Mammary epithelial cell (primary cell): ENCODE data around the gene TSR1.

Experiments used
- EZH2 ChIP-seq: IDR thresholded peaks from 2 replicates; pipeline ENCODE4 v1.6.1; 2012; ENCODE audit warnings: low read length, inconsistent platforms, borderline replicate concordance
- TF ChIP-seq, protein P1 (sequence below), 2 donors: IDR thresholded peaks in 1 of 2; conservative IDR thresholded peaks in 1 of 2; 2 replicates each; pipeline ENCODE4 v1.5.1; 2011 to 2012; ENCODE audit warnings: inconsistent platforms in 2 of 2, low read length in 2 of 2, mild to moderate bottlenecking in 2 of 2, control low read depth in 1 of 2, low read depth in 1 of 2; ENCODE audit not compliant: insufficient read depth in 1 of 2; ENCODE audit errors: extremely low read depth in 1 of 2

DNA sequence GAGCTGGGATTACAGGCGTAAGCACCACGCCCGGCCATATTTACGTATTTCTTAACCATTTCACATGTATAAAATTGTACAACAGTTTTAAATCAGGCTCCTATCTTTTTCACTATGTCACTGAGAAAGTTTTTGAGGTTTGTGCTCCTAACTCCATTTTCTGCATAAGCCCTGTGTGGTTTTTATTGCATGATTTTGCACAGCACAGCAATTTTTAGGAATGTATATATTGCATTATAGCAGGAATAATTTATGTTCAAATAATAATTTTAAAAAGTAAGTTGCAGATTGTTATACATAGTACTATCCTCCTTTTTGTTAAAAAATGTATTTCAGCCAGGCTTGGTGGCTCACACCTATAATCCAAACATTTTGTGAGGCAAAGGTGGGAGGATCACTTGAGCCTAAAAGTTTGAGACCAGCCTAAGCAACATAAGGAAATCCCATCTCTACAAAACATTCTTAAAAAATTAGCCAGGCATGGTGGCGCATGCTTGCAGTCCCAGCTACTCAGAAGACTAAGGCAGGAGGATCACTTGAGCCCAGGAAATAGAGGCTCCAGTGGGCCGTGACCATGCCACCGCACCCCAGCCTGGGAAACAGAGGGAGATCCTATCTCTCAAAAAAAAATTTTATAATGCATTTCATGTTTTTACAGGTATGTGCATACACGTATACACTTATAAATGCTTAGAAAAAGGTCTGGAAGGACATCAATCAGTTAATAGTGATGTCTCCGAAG lies 58.7 kb downstream of the TSR1 start:
- TF ChIP-seq, protein P1, sequence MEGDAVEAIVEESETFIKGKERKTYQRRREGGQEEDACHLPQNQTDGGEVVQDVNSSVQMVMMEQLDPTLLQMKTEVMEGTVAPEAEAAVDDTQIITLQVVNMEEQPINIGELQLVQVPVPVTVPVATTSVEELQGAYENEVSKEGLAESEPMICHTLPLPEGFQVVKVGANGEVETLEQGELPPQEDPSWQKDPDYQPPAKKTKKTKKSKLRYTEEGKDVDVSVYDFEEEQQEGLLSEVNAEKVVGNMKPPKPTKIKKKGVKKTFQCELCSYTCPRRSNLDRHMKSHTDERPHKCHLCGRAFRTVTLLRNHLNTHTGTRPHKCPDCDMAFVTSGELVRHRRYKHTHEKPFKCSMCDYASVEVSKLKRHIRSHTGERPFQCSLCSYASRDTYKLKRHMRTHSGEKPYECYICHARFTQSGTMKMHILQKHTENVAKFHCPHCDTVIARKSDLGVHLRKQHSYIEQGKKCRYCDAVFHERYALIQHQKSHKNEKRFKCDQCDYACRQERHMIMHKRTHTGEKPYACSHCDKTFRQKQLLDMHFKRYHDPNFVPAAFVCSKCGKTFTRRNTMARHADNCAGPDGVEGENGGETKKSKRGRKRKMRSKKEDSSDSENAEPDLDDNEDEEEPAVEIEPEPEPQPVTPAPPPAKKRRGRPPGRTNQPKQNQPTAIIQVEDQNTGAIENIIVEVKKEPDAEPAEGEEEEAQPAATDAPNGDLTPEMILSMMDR (conservative IDR thresholded peaks at IDR 0.05 in 1 of 2, IDR thresholded peaks at IDR 0.05 in 1 of 2; ENCODE audit: extremely low read depth in 1 of 2, insufficient read depth in 1 of 2, low read depth in 1 of 2, low read length in 2 of 2) = no peak
- no peak for TF ChIP-seq EZH2
